H9 (cell line): ENCODE results near the gene KIFC3. TPM values are rescaled to one million over a fixed set of nuclear protein-coding genes. Genes with fewer than 3 reads are reported as not detected.

ENCODE experiments used
- DNase-seq: peaks from one replicate; pipeline ENCODE4 v3.0.0-alpha.2; 2017
- H2AFZ ChIP-seq: one replicate; pipeline ENCODE4 v1.6.1; 2013; ENCODE audit warnings: mild to moderate bottlenecking, low read length, control low read depth, moderate library complexity
- H2AK5ac ChIP-seq: 2 replicates; pipeline ENCODE4 v1.6.1; 2013; ENCODE audit warnings: low read length, control low read depth, mixed read lengths; ENCODE audit not compliant: insufficient read length
- H2BK120ac ChIP-seq: one replicate; pipeline ENCODE4 v1.6.1; 2013; ENCODE audit warnings: low read depth, mild to moderate bottlenecking, low read length, control low read depth, inconsistent platforms; ENCODE audit not compliant: poor library complexity, severe bottlenecking
- H2BK12ac ChIP-seq: 2 replicates; pipeline ENCODE4 v1.6.1; 2013; ENCODE audit warnings: low read length, control low read depth, mixed read lengths, low read depth; ENCODE audit not compliant: insufficient read length
- H2BK15ac ChIP-seq: 2 replicates; pipeline ENCODE4 v1.6.1; 2013; ENCODE audit warnings: low read depth, low read length, control low read depth
- H2BK20ac ChIP-seq: one replicate; pipeline ENCODE4 v1.6.1; 2013; ENCODE audit warnings: low read depth, mild to moderate bottlenecking, low read length, control low read depth, inconsistent platforms; ENCODE audit not compliant: poor library complexity, severe bottlenecking
- H2BK5ac ChIP-seq: 2 replicates; pipeline ENCODE4 v1.6.1; 2013; ENCODE audit warnings: low read length, control low read depth, mixed read lengths; ENCODE audit not compliant: insufficient read length
- H3K14ac ChIP-seq: 2 replicates; pipeline ENCODE4 v1.6.1; 2013; ENCODE audit warnings: low read length, control low read depth; ENCODE audit not compliant: insufficient read depth
- H3K18ac ChIP-seq: 2 replicates; pipeline ENCODE4 v1.6.1; 2013; ENCODE audit warnings: low read depth, mild to moderate bottlenecking, mixed read lengths, low read length, control low read depth; ENCODE audit not compliant: insufficient read length
- H3K23ac ChIP-seq: 2 replicates; pipeline ENCODE4 v1.6.1; 2013; ENCODE audit warnings: low read length, control low read depth, mixed read lengths, low read depth; ENCODE audit not compliant: insufficient read length
- H3K23me2 ChIP-seq: 2 replicates; pipeline ENCODE4 v1.6.1; 2013; ENCODE audit warnings: low read depth, mild to moderate bottlenecking, mixed read lengths, low read length, control low read depth; ENCODE audit not compliant: insufficient read length, poor library complexity, severe bottlenecking
- H3K27ac ChIP-seq: 2 replicates; pipeline ENCODE4 v1.5.1; 2013; ENCODE audit warnings: low read length, control low read depth, mixed read lengths, low read depth; ENCODE audit not compliant: insufficient read length
- H3K27me3 ChIP-seq: 2 replicates; pipeline ENCODE4 v1.6.1; 2013; ENCODE audit warnings: low read length, control low read depth, inconsistent platforms; ENCODE audit not compliant: insufficient read depth
- H3K4ac ChIP-seq: 2 replicates; pipeline ENCODE4 v1.6.1; 2013; ENCODE audit warnings: low read depth, mild to moderate bottlenecking, control low read depth, inconsistent platforms, low read length, moderate library complexity
- H3K4me1 ChIP-seq: 2 replicates; pipeline ENCODE4 v1.6.1; 2013; ENCODE audit warnings: low read length, control low read depth, inconsistent platforms; ENCODE audit not compliant: insufficient read depth
- H3K4me2 ChIP-seq: 2 replicates; pipeline ENCODE4 v1.6.1; 2013; ENCODE audit warnings: low read length, control low read depth, mixed read lengths; ENCODE audit not compliant: insufficient read length, insufficient read depth
- H3K56ac ChIP-seq: 2 replicates; pipeline ENCODE4 v1.6.1; 2013; ENCODE audit warnings: low read depth, mild to moderate bottlenecking, mixed read lengths, low read length, control low read depth; ENCODE audit not compliant: insufficient read length
- H3K79me1 ChIP-seq: 2 replicates; pipeline ENCODE4 v1.6.1; 2013; ENCODE audit warnings: low read depth, mild to moderate bottlenecking, moderate library complexity, low read length, control low read depth, inconsistent platforms; ENCODE audit not compliant: insufficient read depth, poor library complexity, severe bottlenecking
- H3K79me2 ChIP-seq: 2 replicates; pipeline ENCODE4 v1.6.1; 2013; ENCODE audit warnings: low read length, control low read depth, inconsistent platforms; ENCODE audit not compliant: insufficient read depth
- H3K9ac ChIP-seq: 2 replicates; pipeline ENCODE4 v1.6.1; 2013; ENCODE audit warnings: low read length, control low read depth, mixed read lengths; ENCODE audit not compliant: insufficient read length; ENCODE audit errors: extremely low read depth
- H3K9me3 ChIP-seq: one replicate; pipeline ENCODE4 v1.6.1; 2013; ENCODE audit warnings: low read depth, low read length, inconsistent platforms; ENCODE audit not compliant: control insufficient read depth
- H3T11ph ChIP-seq: one replicate; pipeline ENCODE4 v1.6.1; 2013; ENCODE audit warnings: mild to moderate bottlenecking, low read length, control low read depth, inconsistent platforms
- H4K20me1 ChIP-seq: one replicate; pipeline ENCODE4 v1.6.1; 2013; ENCODE audit not compliant: control insufficient read depth, insufficient read length, insufficient read depth
- H4K5ac ChIP-seq: 2 replicates; pipeline ENCODE4 v1.6.1; 2013; ENCODE audit warnings: low read depth, mild to moderate bottlenecking, mixed read lengths, low read length, control low read depth; ENCODE audit not compliant: insufficient read length
- H4K8ac ChIP-seq: replicated peaks from 2 replicates; pipeline ENCODE4 v1.6.1; 2013; ENCODE audit warnings: low read length, control low read depth, mixed read lengths, low read depth; ENCODE audit not compliant: insufficient read length
- H4K91ac ChIP-seq: 2 replicates; pipeline ENCODE4 v1.6.1; 2013; ENCODE audit warnings: low read depth, mild to moderate bottlenecking, moderate library complexity, mixed read lengths, low read length, control low read depth; ENCODE audit not compliant: insufficient read length
- H3K27ac Mint-ChIP-seq, 3 experiments: 2 replicates in 2 of 3; 3 replicates in 1 of 3; pipeline ENCODE4 v1.8.0; 2020 to 2021; ENCODE audit warnings: mixed read lengths in 3 of 3, mild to moderate bottlenecking in 1 of 3, moderate library complexity in 1 of 3
- H3K27me3 Mint-ChIP-seq: 2 replicates; pipeline ENCODE4 v1.8.0; 2021; ENCODE audit warnings: low read depth, mild to moderate bottlenecking, moderate library complexity, mixed read lengths
- H3K36me3 Mint-ChIP-seq, 3 experiments: 2 replicates in 2 of 3; 3 replicates in 1 of 3; pipeline ENCODE4 v1.8.0; 2020 to 2021; ENCODE audit warnings: low read depth in 3 of 3, mixed read lengths in 3 of 3; ENCODE audit not compliant: insufficient read depth in 1 of 3
- H3K4me1 Mint-ChIP-seq, 2 experiments: 2 replicates each; pipeline ENCODE4 v1.8.0; 2020; ENCODE audit warnings: mixed read lengths in 2 of 2
- H3K4me3 Mint-ChIP-seq, 2 experiments: 2 replicates in 1 of 2; 3 replicates in 1 of 2; pipeline ENCODE4 v1.8.0; 2020 to 2021; ENCODE audit warnings: mild to moderate bottlenecking in 2 of 2, mixed read lengths in 2 of 2, moderate library complexity in 1 of 2
- H3K9me3 Mint-ChIP-seq, 2 experiments: 2 replicates in 1 of 2; 3 replicates in 1 of 2; pipeline ENCODE4 v1.8.0; 2020; ENCODE audit warnings: mild to moderate bottlenecking in 2 of 2, mixed read lengths in 2 of 2, moderate library complexity in 1 of 2
- CTCF ChIP-seq: fragments of 200-600 bp; sonication (generic); conservative IDR thresholded peaks from 3 replicates; pipeline ENCODE4 v1.8.0; 2021; ENCODE audit warnings: antibody characterized with exemption, mild to moderate bottlenecking
- WGBS: extraction: QIAGEN DNeasy Blood & Tissue Kit; methylation state at CpG from one replicate; pipeline ENCODE4 v1.1.7; 2013; ENCODE audit warnings: missing lambda C conversion rate, low lambda C conversion rate, mixed read lengths; ENCODE audit not compliant: insufficient read length; ENCODE audit errors: extremely low coverage; 5-methylcytosine and 5-hydroxymethylcytosine counted together
- total RNA-seq: library from RNA; stranded (reverse); gene quantifications from 2 replicates; pipeline ENCODE4 v1.2.1, GENCODE V29; 2021

KIFC3 gene
- total RNA-seq, 1 experiment from 2014 or later = 5.0 TPM

GRCh38 chr16:57752581-57753447 is 49.5 kb downstream of the KIFC3 start:
- Histone ChIP-seq H3K79me2 (no peaks in the 10 kb centered on the region), H4K5ac (no peak overlapping the region), H2BK20ac (no peak overlapping the region), H3K23ac (no peak overlapping the region), H3K9ac (no peak overlapping the region), H4K91ac (no peak overlapping the region), H2AFZ (no peak overlapping the region), H3K14ac (no peak overlapping the region), H3K18ac (no peak overlapping the region), H3T11ph (no peak overlapping the region), H2BK12ac (no peak overlapping the region), H2AK5ac (no peak overlapping the region), H2BK15ac (no peak overlapping the region), H3K23me2 (no peaks in the 10 kb centered on the region), H3K79me1 (no peaks in the 10 kb centered on the region), H3K27ac (no peak overlapping the region), H2BK5ac (no peak overlapping the region), H3K4me1 (no peaks in the 10 kb centered on the region), H3K27me3 (no peaks in the 10 kb centered on the region), H4K20me1 (no peaks in the 10 kb centered on the region), H3K56ac (no peak overlapping the region), H2BK120ac (no peak overlapping the region), H3K4ac (no peak overlapping the region), H3K4me2 (no peak overlapping the region), H3K9me3 (no peaks in the 10 kb centered on the region), H4K8ac (no peak overlapping the region)
- no peak for DNase-seq
- H3K27ac Mint-ChIP-seq = no peak overlapping the region
- H3K36me3 Mint-ChIP-seq = peaks cover 0 to 29% (median 20%) of the 10 kb centered on the region in 3 experiments; a peak in 5 of 7 replicates
- no CpG with 5 or more reads among the region's 44 CpGs for WGBS
- H3K9me3 Mint-ChIP-seq = no peaks in the 10 kb centered on the region
- no peaks in the 10 kb centered on the region for H3K27me3 Mint-ChIP-seq
- no peak overlapping the region for H3K4me3 Mint-ChIP-seq
- no peak for TF ChIP-seq CTCF
- H3K4me1 Mint-ChIP-seq = no peaks in the 10 kb centered on the region
